ENCODE results near the gene EPGN. TPM values are rescaled to one million over a fixed set of nuclear protein-coding genes. Genes with fewer than 3 reads are reported as not detected.

EPGN gene
- total and polyA plus RNA-seq, 2 of the 8 experiments (the other 6 are each of a cell fraction or from before 2014, with no cell fraction given), result not detected

GRCh38 chr4:74267998-74268606 is 40.2 kb upstream of the EPGN start:
- Histone ChIP-seq H2AFZ (ENCODE audit: low read length) (no peak overlapping the region), H3K18ac (ENCODE audit: extremely low read depth, low read length) (no peak overlapping the region), H3K79me2 (ENCODE audit: control insufficient read depth in 1 of 2, insufficient read depth in 2 of 2, low read length in 2 of 2) (no peaks in the 10 kb centered on the region), H3K56ac (replicated peaks; ENCODE audit: insufficient read length, low read depth, low read length) (no peak overlapping the region), H3K4me3 (ENCODE audit: extremely low read depth in 1 of 4, insufficient read depth in 2 of 4, low read depth in 3 of 4, low read length in 4 of 4) (no peak overlapping the region), H2BK20ac (ENCODE audit: low read length) (no peak overlapping the region), H3K4me2 (ENCODE audit: insufficient read depth in 1 of 2, low read depth in 2 of 2, low read length in 2 of 2) (no peak overlapping the region), H4K91ac (replicated peaks; ENCODE audit: insufficient read length, low read length) (no peak overlapping the region), H4K20me1 (replicated peaks in 1 of 2; ENCODE audit: control insufficient read depth in 1 of 2, insufficient read depth in 2 of 2, low read length in 2 of 2) (peaks cover 0 to 2% of the 10 kb centered on the region in 2 experiments), H3K4me1 (replicated peaks in 1 of 4; ENCODE audit: control insufficient read depth in 3 of 4, insufficient read depth in 4 of 4, low read length in 3 of 4) (no peaks in the 10 kb centered on the region), H4K5ac (ENCODE audit: insufficient read length, low read depth, low read length) (no peak overlapping the region), H3K27ac (ENCODE audit: low read depth, low read length) (no peak overlapping the region), H3K23me2 (ENCODE audit: low read depth, low read length) (no peaks in the 10 kb centered on the region), H3K36me3 (ENCODE audit: control insufficient read depth in 2 of 4, insufficient read depth in 4 of 4, low read length in 3 of 4) (no peaks in the 10 kb centered on the region), H2BK5ac (ENCODE audit: low read depth, low read length) (no peak overlapping the region), H3K79me1 (ENCODE audit: low read depth, low read length) (no peaks in the 10 kb centered on the region), H2BK15ac (ENCODE audit: low read length) (no peak overlapping the region), H3K27me3 (replicated peaks in 1 of 4; ENCODE audit: control insufficient read depth in 3 of 4, extremely low read depth in 1 of 4, insufficient read depth in 3 of 4, low read length in 3 of 4) (peaks cover 0 to 1% (median 0%) of the 10 kb centered on the region in 4 experiments; a peak in 1 of 7 replicates), H2BK12ac (ENCODE audit: low read depth, low read length) (no peak overlapping the region), H3K4ac (replicated peaks; ENCODE audit: insufficient read length, low read depth, low read length) (no peak overlapping the region), H3K9ac (replicated peaks in 1 of 4; ENCODE audit: extremely low read depth in 1 of 4, low read depth in 3 of 4, low read length in 3 of 4) (no peak overlapping the region), H3K14ac (ENCODE audit: insufficient read length) (no peak overlapping the region), H2AK5ac (ENCODE audit: low read depth, low read length) (no peak overlapping the region), H3K23ac (ENCODE audit: insufficient read length) (no peak overlapping the region), H3K9me3 (ENCODE audit: insufficient read depth in 2 of 2, low read depth in 1 of 2, low read length in 1 of 2) (no peaks in the 10 kb centered on the region), H2BK120ac (replicated peaks; ENCODE audit: low read depth, low read length) (no peak overlapping the region), H4K8ac (ENCODE audit: extremely low read depth, insufficient read depth, low read length) (no peak overlapping the region)
- FAIRE-seq (no peak), DNase-seq (ENCODE audit: low read depth in 1 of 2, low spot score in 2 of 2) (no peak)
- POLR2A ChIA-PET (ENCODE audit: partially characterized antibody), result no interaction called here
- CTCF ChIA-PET (ENCODE audit: partially characterized antibody), result interaction anchor here (1.0 kb wide), 1 partner anchor 8 kb away, joined by 3 read pairs; no protein-coding TSS in a partner anchor
- TF ChIP-seq KDM5A (IDR thresholded peaks at IDR 0.05; ENCODE audit: low read length) (no peak), SRF (IDR thresholded peaks at IDR 0.05; ENCODE audit: low read depth, low read length) (no peak), MAX (IDR thresholded peaks at IDR 0.05) (no peak), RFX5 (IDR thresholded peaks at IDR 0.05; ENCODE audit: borderline replicate concordance, low read depth, low read length) (no peak), TBP (IDR thresholded peaks at IDR 0.05; ENCODE audit: low read depth, low read length) (no peak), USF2 (IDR thresholded peaks at IDR 0.05; ENCODE audit: low read length) (no peak), CBX8 (IDR thresholded peaks at IDR 0.05; ENCODE audit: borderline replicate concordance, low read depth, low read length) (no peak), ASH2L (IDR thresholded peaks at IDR 0.05; ENCODE audit: low read length) (no peak), TAF1 (IDR thresholded peaks at IDR 0.05; ENCODE audit: low read depth, low read length) (no peak), TAF7 (optimal IDR thresholded peaks at IDR 0.05; ENCODE audit: borderline replicate concordance, low read depth, low read length) (no peak), CTCF (IDR thresholded peaks at IDR 0.05; ENCODE audit: control extremely low read depth in 1 of 3, insufficient read depth in 1 of 3, low read depth in 1 of 3, low read length in 3 of 3) (no peak)

All from H1 (cell line).